H9 (cell line): Measurements from ENCODE around the gene TBC1D9B. TPM values are rescaled to one million over a fixed set of nuclear protein-coding genes. Genes with fewer than 3 reads are reported as not detected.

Experiments
- DNase-seq: peaks from one replicate; pipeline ENCODE4 v3.0.0-alpha.2; 2017
- H2AFZ ChIP-seq: one replicate; pipeline ENCODE4 v1.6.1; 2013; ENCODE audit warnings: mild to moderate bottlenecking, low read length, control low read depth, moderate library complexity
- H2AK5ac ChIP-seq: 2 replicates; pipeline ENCODE4 v1.6.1; 2013; ENCODE audit warnings: low read length, control low read depth, mixed read lengths; ENCODE audit not compliant: insufficient read length
- H2BK120ac ChIP-seq: one replicate; pipeline ENCODE4 v1.6.1; 2013; ENCODE audit warnings: low read depth, mild to moderate bottlenecking, low read length, control low read depth, inconsistent platforms; ENCODE audit not compliant: poor library complexity, severe bottlenecking
- H2BK12ac ChIP-seq: 2 replicates; pipeline ENCODE4 v1.6.1; 2013; ENCODE audit warnings: low read length, control low read depth, mixed read lengths, low read depth; ENCODE audit not compliant: insufficient read length
- H2BK15ac ChIP-seq: 2 replicates; pipeline ENCODE4 v1.6.1; 2013; ENCODE audit warnings: low read depth, low read length, control low read depth
- H2BK20ac ChIP-seq: one replicate; pipeline ENCODE4 v1.6.1; 2013; ENCODE audit warnings: low read depth, mild to moderate bottlenecking, low read length, control low read depth, inconsistent platforms; ENCODE audit not compliant: poor library complexity, severe bottlenecking
- H2BK5ac ChIP-seq: 2 replicates; pipeline ENCODE4 v1.6.1; 2013; ENCODE audit warnings: low read length, control low read depth, mixed read lengths; ENCODE audit not compliant: insufficient read length
- H3K14ac ChIP-seq: 2 replicates; pipeline ENCODE4 v1.6.1; 2013; ENCODE audit warnings: low read length, control low read depth; ENCODE audit not compliant: insufficient read depth
- H3K18ac ChIP-seq: 2 replicates; pipeline ENCODE4 v1.6.1; 2013; ENCODE audit warnings: low read depth, mild to moderate bottlenecking, mixed read lengths, low read length, control low read depth; ENCODE audit not compliant: insufficient read length
- H3K23ac ChIP-seq: 2 replicates; pipeline ENCODE4 v1.6.1; 2013; ENCODE audit warnings: low read length, control low read depth, mixed read lengths, low read depth; ENCODE audit not compliant: insufficient read length
- H3K23me2 ChIP-seq: 2 replicates; pipeline ENCODE4 v1.6.1; 2013; ENCODE audit warnings: low read depth, mild to moderate bottlenecking, mixed read lengths, low read length, control low read depth; ENCODE audit not compliant: insufficient read length, poor library complexity, severe bottlenecking
- H3K27ac ChIP-seq: 2 replicates; pipeline ENCODE4 v1.5.1; 2013; ENCODE audit warnings: low read length, control low read depth, mixed read lengths, low read depth; ENCODE audit not compliant: insufficient read length
- H3K27me3 ChIP-seq: 2 replicates; pipeline ENCODE4 v1.6.1; 2013; ENCODE audit warnings: low read length, control low read depth, inconsistent platforms; ENCODE audit not compliant: insufficient read depth
- H3K4ac ChIP-seq: 2 replicates; pipeline ENCODE4 v1.6.1; 2013; ENCODE audit warnings: low read depth, mild to moderate bottlenecking, control low read depth, inconsistent platforms, low read length, moderate library complexity
- H3K4me1 ChIP-seq: 2 replicates; pipeline ENCODE4 v1.6.1; 2013; ENCODE audit warnings: low read length, control low read depth, inconsistent platforms; ENCODE audit not compliant: insufficient read depth
- H3K4me2 ChIP-seq: 2 replicates; pipeline ENCODE4 v1.6.1; 2013; ENCODE audit warnings: low read length, control low read depth, mixed read lengths; ENCODE audit not compliant: insufficient read length, insufficient read depth
- H3K56ac ChIP-seq: 2 replicates; pipeline ENCODE4 v1.6.1; 2013; ENCODE audit warnings: low read depth, mild to moderate bottlenecking, mixed read lengths, low read length, control low read depth; ENCODE audit not compliant: insufficient read length
- H3K79me1 ChIP-seq: 2 replicates; pipeline ENCODE4 v1.6.1; 2013; ENCODE audit warnings: low read depth, mild to moderate bottlenecking, moderate library complexity, low read length, control low read depth, inconsistent platforms; ENCODE audit not compliant: insufficient read depth, poor library complexity, severe bottlenecking
- H3K79me2 ChIP-seq: 2 replicates; pipeline ENCODE4 v1.6.1; 2013; ENCODE audit warnings: low read length, control low read depth, inconsistent platforms; ENCODE audit not compliant: insufficient read depth
- H3K9ac ChIP-seq: 2 replicates; pipeline ENCODE4 v1.6.1; 2013; ENCODE audit warnings: low read length, control low read depth, mixed read lengths; ENCODE audit not compliant: insufficient read length; ENCODE audit errors: extremely low read depth
- H3K9me3 ChIP-seq: one replicate; pipeline ENCODE4 v1.6.1; 2013; ENCODE audit warnings: low read depth, low read length, inconsistent platforms; ENCODE audit not compliant: control insufficient read depth
- H3T11ph ChIP-seq: one replicate; pipeline ENCODE4 v1.6.1; 2013; ENCODE audit warnings: mild to moderate bottlenecking, low read length, control low read depth, inconsistent platforms
- H4K20me1 ChIP-seq: one replicate; pipeline ENCODE4 v1.6.1; 2013; ENCODE audit not compliant: control insufficient read depth, insufficient read length, insufficient read depth
- H4K5ac ChIP-seq: 2 replicates; pipeline ENCODE4 v1.6.1; 2013; ENCODE audit warnings: low read depth, mild to moderate bottlenecking, mixed read lengths, low read length, control low read depth; ENCODE audit not compliant: insufficient read length
- H4K8ac ChIP-seq: replicated peaks from 2 replicates; pipeline ENCODE4 v1.6.1; 2013; ENCODE audit warnings: low read length, control low read depth, mixed read lengths, low read depth; ENCODE audit not compliant: insufficient read length
- H4K91ac ChIP-seq: 2 replicates; pipeline ENCODE4 v1.6.1; 2013; ENCODE audit warnings: low read depth, mild to moderate bottlenecking, moderate library complexity, mixed read lengths, low read length, control low read depth; ENCODE audit not compliant: insufficient read length
- H3K27ac Mint-ChIP-seq, 3 experiments: 2 replicates in 2 of 3; 3 replicates in 1 of 3; pipeline ENCODE4 v1.8.0; 2020 to 2021; ENCODE audit warnings: mixed read lengths in 3 of 3, mild to moderate bottlenecking in 1 of 3, moderate library complexity in 1 of 3
- H3K27me3 Mint-ChIP-seq: 2 replicates; pipeline ENCODE4 v1.8.0; 2021; ENCODE audit warnings: low read depth, mild to moderate bottlenecking, moderate library complexity, mixed read lengths
- H3K36me3 Mint-ChIP-seq, 3 experiments: 2 replicates in 2 of 3; 3 replicates in 1 of 3; pipeline ENCODE4 v1.8.0; 2020 to 2021; ENCODE audit warnings: low read depth in 3 of 3, mixed read lengths in 3 of 3; ENCODE audit not compliant: insufficient read depth in 1 of 3
- H3K4me1 Mint-ChIP-seq, 2 experiments: 2 replicates each; pipeline ENCODE4 v1.8.0; 2020; ENCODE audit warnings: mixed read lengths in 2 of 2
- H3K4me3 Mint-ChIP-seq, 2 experiments: 2 replicates in 1 of 2; 3 replicates in 1 of 2; pipeline ENCODE4 v1.8.0; 2020 to 2021; ENCODE audit warnings: mild to moderate bottlenecking in 2 of 2, mixed read lengths in 2 of 2, moderate library complexity in 1 of 2
- H3K9me3 Mint-ChIP-seq, 2 experiments: 2 replicates in 1 of 2; 3 replicates in 1 of 2; pipeline ENCODE4 v1.8.0; 2020; ENCODE audit warnings: mild to moderate bottlenecking in 2 of 2, mixed read lengths in 2 of 2, moderate library complexity in 1 of 2
- WGBS: extraction: QIAGEN DNeasy Blood & Tissue Kit; methylation state at CpG from one replicate; pipeline ENCODE4 v1.1.7; 2013; ENCODE audit warnings: missing lambda C conversion rate, low lambda C conversion rate, mixed read lengths; ENCODE audit not compliant: insufficient read length; ENCODE audit errors: extremely low coverage; 5-methylcytosine and 5-hydroxymethylcytosine counted together
- total RNA-seq: library from RNA; stranded (reverse); gene quantifications from 2 replicates; pipeline ENCODE4 v1.2.1, GENCODE V29; 2021
- TF ChIP-seq, protein P1 (sequence below): fragments of 200-600 bp; sonication (generic); conservative IDR thresholded peaks from 3 replicates; pipeline ENCODE4 v1.8.0; 2021; ENCODE audit warnings: antibody characterized with exemption, mild to moderate bottlenecking

TBC1D9B gene
- total RNA-seq, 1 experiment from 2014 or later = 62.1 TPM

DNA sequence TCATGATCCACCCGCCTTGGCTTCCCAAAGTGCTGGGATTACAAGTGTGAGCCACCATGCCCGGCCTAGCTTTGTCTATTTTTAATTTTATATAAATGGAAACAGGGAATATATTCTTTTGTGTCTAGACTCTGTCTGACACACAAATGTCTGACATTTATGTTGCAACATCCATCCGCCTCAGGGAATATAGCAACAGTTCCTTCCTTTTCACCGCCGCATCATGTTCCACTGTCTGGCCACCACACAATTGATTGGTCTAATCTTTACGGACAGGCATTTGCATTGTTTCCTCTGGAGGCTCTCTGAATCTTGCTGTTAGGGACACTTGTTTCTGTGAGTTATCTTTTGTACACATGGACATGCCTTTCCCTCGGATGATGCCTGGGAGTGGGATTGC lies 20.1 kb upstream of the TBC1D9B start:
- H2BK20ac ChIP-seq = no peak overlapping the region
- H3K23ac ChIP-seq = no peak overlapping the region
- H2AK5ac ChIP-seq = no peak overlapping the region
- no peak overlapping the region for H3T11ph ChIP-seq
- no peak overlapping the region for H2BK5ac ChIP-seq
- no peak overlapping the region for H3K27ac Mint-ChIP-seq
- no peak overlapping the region for H3K4me3 Mint-ChIP-seq
- H3K4ac ChIP-seq = no peak overlapping the region
- no peak overlapping the region for H4K5ac ChIP-seq
- H3K9me3 Mint-ChIP-seq = peaks cover 0 to 4% of the 10 kb centered on the region in 2 experiments; a peak in 3 of 5 replicates
- H3K79me2 ChIP-seq = no peaks in the 10 kb centered on the region; the same call in 1 of the 2 replicates
- no peaks in the 10 kb centered on the region for H3K9me3 ChIP-seq
- no peaks in the 10 kb centered on the region for H4K20me1 ChIP-seq
- TF ChIP-seq, protein P1, sequence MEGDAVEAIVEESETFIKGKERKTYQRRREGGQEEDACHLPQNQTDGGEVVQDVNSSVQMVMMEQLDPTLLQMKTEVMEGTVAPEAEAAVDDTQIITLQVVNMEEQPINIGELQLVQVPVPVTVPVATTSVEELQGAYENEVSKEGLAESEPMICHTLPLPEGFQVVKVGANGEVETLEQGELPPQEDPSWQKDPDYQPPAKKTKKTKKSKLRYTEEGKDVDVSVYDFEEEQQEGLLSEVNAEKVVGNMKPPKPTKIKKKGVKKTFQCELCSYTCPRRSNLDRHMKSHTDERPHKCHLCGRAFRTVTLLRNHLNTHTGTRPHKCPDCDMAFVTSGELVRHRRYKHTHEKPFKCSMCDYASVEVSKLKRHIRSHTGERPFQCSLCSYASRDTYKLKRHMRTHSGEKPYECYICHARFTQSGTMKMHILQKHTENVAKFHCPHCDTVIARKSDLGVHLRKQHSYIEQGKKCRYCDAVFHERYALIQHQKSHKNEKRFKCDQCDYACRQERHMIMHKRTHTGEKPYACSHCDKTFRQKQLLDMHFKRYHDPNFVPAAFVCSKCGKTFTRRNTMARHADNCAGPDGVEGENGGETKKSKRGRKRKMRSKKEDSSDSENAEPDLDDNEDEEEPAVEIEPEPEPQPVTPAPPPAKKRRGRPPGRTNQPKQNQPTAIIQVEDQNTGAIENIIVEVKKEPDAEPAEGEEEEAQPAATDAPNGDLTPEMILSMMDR = no peak
- H3K27me3 ChIP-seq = no peaks in the 10 kb centered on the region
- H3K27me3 Mint-ChIP-seq = no peaks in the 10 kb centered on the region
- WGBS = no CpG with 5 or more reads among the region's 7 CpGs
- peaks cover 4 to 6% of the 10 kb centered on the region in 2 experiments for H3K4me1 Mint-ChIP-seq
- no peak overlapping the region for H2BK12ac ChIP-seq
- H4K91ac ChIP-seq = no peak overlapping the region
- no peak overlapping the region for H2AFZ ChIP-seq
- DNase-seq = no peak
- peaks cover 0 to 2% (median 1%) of the 10 kb centered on the region in 3 experiments; a peak in 3 of 7 replicates for H3K36me3 Mint-ChIP-seq
- no peak overlapping the region for H3K9ac ChIP-seq
- no peak overlapping the region for H3K4me2 ChIP-seq
- no peaks in the 10 kb centered on the region for H3K23me2 ChIP-seq
- H2BK15ac ChIP-seq = no peak overlapping the region
- H4K8ac ChIP-seq = no peak overlapping the region
- H3K56ac ChIP-seq = no peak overlapping the region
- no peak overlapping the region for H3K14ac ChIP-seq
- no peaks in the 10 kb centered on the region for H3K79me1 ChIP-seq
- no peaks in the 10 kb centered on the region; the same call in 1 of the 2 replicates for H3K4me1 ChIP-seq
- H2BK120ac ChIP-seq = no peak overlapping the region
- H3K27ac ChIP-seq = no peak overlapping the region
- no peak overlapping the region for H3K18ac ChIP-seq
